Panc1 (cell line): ENCODE measurements around the gene TMEM108. TPM values are rescaled to one million over a fixed set of nuclear protein-coding genes. Genes with fewer than 3 reads are reported as not detected.

Experiments
- ATAC-seq: fragments of 200-7000 bp; cut with Tn5 transposase; 2 replicates; pipeline ENCODE4 v1.9.1; 2020; ENCODE audit warnings: mild to moderate bottlenecking, moderate library complexity
- BruUV-seq: library from RNA; stranded (reverse); fragments of 400-500 nt; replicated peaks from 2 replicates; lab custom pipeline; 2021; lab: Mats Ljungman, UMichigan
- CTCF ChIA-PET: fragments of 300-600 bp; sonication (Branson Sonifier 250); formaldehyde crosslinking; loops from one replicate; lab custom pipeline; 2022; ENCODE audit warnings: antibody characterized with exemption; lab: Charles Lee
- POLR2A ChIA-PET: fragments of 300-600 bp; sonication (Branson Sonifier 250); formaldehyde crosslinking; loops from one replicate; lab custom pipeline; 2022; ENCODE audit warnings: antibody characterized with exemption; lab: Charles Lee
- DNase-seq: peaks from one replicate; pipeline ENCODE4 v3.0.0-alpha.2; 2010; ENCODE audit warnings: low read depth, low spot score
- H3K27ac ChIP-seq: 2 replicates; pipeline ENCODE4 v1.5.1; 2011; ENCODE audit warnings: mild to moderate bottlenecking, low read length, inconsistent platforms
- H3K27me3 ChIP-seq: fragments of 200-500 bp; sonication (Bioruptor generic); 2 replicates; pipeline ENCODE4 v1.6.0; 2014; ENCODE audit warnings: low read length, inconsistent platforms; ENCODE audit not compliant: control insufficient read depth, insufficient read depth
- H3K36me3 ChIP-seq: fragments of 200-500 bp; sonication (Bioruptor generic); 2 replicates; pipeline ENCODE4 v1.5.1; 2014; ENCODE audit warnings: inconsistent platforms, mild to moderate bottlenecking, low read length, moderate library complexity; ENCODE audit not compliant: control insufficient read depth, insufficient read depth
- H3K4me1 ChIP-seq: 2 replicates; pipeline ENCODE4 v1.5.1; 2011; ENCODE audit warnings: inconsistent platforms, mild to moderate bottlenecking, low read length, moderate library complexity; ENCODE audit not compliant: control insufficient read depth, insufficient read depth
- H3K4me3 ChIP-seq, 2 experiments: 2 replicates each; pipeline ENCODE4 v1.5.1; 2011 to 2012; ENCODE audit warnings: low read depth in 2 of 2, low read length in 2 of 2, mild to moderate bottlenecking in 2 of 2, inconsistent platforms in 1 of 2, moderate library complexity in 1 of 2
- H3K9me3 ChIP-seq: fragments of 200-500 bp; sonication (Bioruptor generic); 2 replicates; pipeline ENCODE4 v1.5.1; 2014; ENCODE audit warnings: low read depth, mild to moderate bottlenecking, inconsistent platforms, low read length, moderate library complexity; ENCODE audit not compliant: control insufficient read depth, insufficient read depth
- CTCF ChIP-seq: fragments of 450-650 bp; IDR thresholded peaks from 2 replicates; pipeline ENCODE4 v1.5.1; 2017; ENCODE audit warnings: mild to moderate bottlenecking
- POLR2AphosphoS5 ChIP-seq: IDR thresholded peaks from 2 replicates; pipeline ENCODE4 v1.6.1; 2012; ENCODE audit warnings: mild to moderate bottlenecking, low read depth, low read length, moderate library complexity
- REST ChIP-seq, 2 experiments: IDR thresholded peaks; 2 replicates each; pipeline ENCODE4 v1.6.1; 2011 to 2012; ENCODE audit warnings: low read depth in 2 of 2, control low read depth in 1 of 2, low read length in 1 of 2, mild to moderate bottlenecking in 1 of 2, moderate library complexity in 1 of 2; ENCODE audit not compliant: insufficient read depth in 1 of 2
- SIN3A ChIP-seq: IDR thresholded peaks from 2 replicates; pipeline ENCODE4 v1.6.1; 2012; ENCODE audit warnings: low read depth, mild to moderate bottlenecking, low read length, moderate library complexity, borderline replicate concordance; ENCODE audit not compliant: insufficient read depth
- TCF7L2 ChIP-seq: IDR thresholded peaks from 2 replicates; pipeline ENCODE4 v1.6.1; 2011; ENCODE audit warnings: mild to moderate bottlenecking, low read depth, low read length, inconsistent platforms
- in situ Hi-C: cut with HindIII; loops from 2 replicates; pipeline ENCODE4 v1.10.0; 2016; ENCODE audit warnings: low sequenced_read_pairs, low pct_unique_long_range_greater_than_20kb
- intact Hi-C: fragments of 100-400 bp; cut with micrococcal nuclease; formaldehyde crosslinking; loops from one replicate; pipeline ENCODE4 v1.10.0; 2022; ENCODE audit not compliant: unreplicated experiment
- total RNA-seq: library from RNA; stranded (reverse); gene quantifications from one replicate; pipeline ENCODE4 v1.2.1, GENCODE V29; 2021; ENCODE audit not compliant: unreplicated experiment

The TMEM108 gene
- total RNA-seq, 1 experiment from 2014 or later: 0.41 TPM

- in situ Hi-C loops: no loop called here
- H3K4me1 ChIP-seq: no peaks in the 10 kb centered on the region
- no peaks in the 10 kb centered on the region for H3K9me3 ChIP-seq
- no peak overlapping the region for H3K27ac ChIP-seq
- BruUV-seq: no TSS peak
- H3K27me3 ChIP-seq: no peaks in the 10 kb centered on the region
- no peak for TF ChIP-seq POLR2AphosphoS5
- no peak for TF ChIP-seq TCF7L2
- TF ChIP-seq REST (IDR thresholded peaks at IDR 0.05; ENCODE audit: insufficient read depth in 1 of 2, low read depth in 2 of 2, low read length in 1 of 2): no peak
- no peak for TF ChIP-seq SIN3A
- no peak for TF ChIP-seq CTCF
- ChIA-PET POLR2A (no interaction called here), CTCF (no interaction called here)
- DNase-seq (no peak), ATAC-seq (no peak)
- no peaks in the 10 kb centered on the region for H3K36me3 ChIP-seq
- intact Hi-C loops: no loop called here
- no peak overlapping the region for H3K4me3 ChIP-seq
These were observed 123.5 kb downstream of the TMEM108 start for GRCh38 chr3:133161656-133162055.

GRCh38 chr3:133162265-133162664 lies 124.1 kb downstream of the TMEM108 start:
- ATAC-seq: no peak
- H3K27ac ChIP-seq: no peak overlapping the region
- BruUV-seq: no TSS peak

More at GRCh38 chr3:133162265-133162664, 124.1 kb downstream of the TMEM108 start:
- no peaks in the 10 kb centered on the region for H3K9me3 ChIP-seq
- no peaks in the 10 kb centered on the region for H3K36me3 ChIP-seq
- intact Hi-C loops (no loop called here), in situ Hi-C loops (no loop called here)
- DNase-seq: no peak
- CTCF ChIA-PET: no interaction called here
- no peaks in the 10 kb centered on the region for H3K4me1 ChIP-seq
- POLR2A ChIA-PET: no interaction called here
- TF ChIP-seq REST (IDR thresholded peaks at IDR 0.05; ENCODE audit: insufficient read depth in 1 of 2, low read depth in 2 of 2, low read length in 1 of 2): no peak
- H3K4me3 ChIP-seq: no peak overlapping the region
- H3K27me3 ChIP-seq: no peaks in the 10 kb centered on the region
